CD4-positive, alpha-beta memory T cell (primary cell): ENCODE data around the gene FETUB. TPM values are rescaled to one million over a fixed set of nuclear protein-coding genes. Genes with fewer than 3 reads are reported as not detected.
A peak's percentile ranks its signal among the peaks of the same experiment; 100 is the strongest.
"Not testable (repeated sequence)": the region's sequence is repeated elsewhere in the genome, so short reads cannot be mapped to it uniquely, and the experiment has no call there.

Experiments
- CTCF ChIA-PET: fragments of 350-600 bp; sonication (Branson Sonifier 250); formaldehyde crosslinking; loops from one replicate; lab custom pipeline; 2021; ENCODE audit warnings: inconsistent platforms; ENCODE audit not compliant: partially characterized antibody; lab: Charles Lee
- POLR2A ChIA-PET: fragments of 350-600 bp; sonication (Branson Sonifier 250); formaldehyde crosslinking; loops from one replicate; lab custom pipeline; 2021; ENCODE audit not compliant: partially characterized antibody; lab: Charles Lee
- DNase-seq, 5 donors: peaks; one replicate each; pipeline versions ENCODE4 v3.0.0 to v3.0.0-alpha.2; 2020 to 2022; ENCODE audit warnings: mixed read lengths in 1 of 5
- H3K27ac ChIP-seq: one replicate; pipeline ENCODE4 v1.7.0; 2013; ENCODE audit warnings: low read depth, low read length
- H3K27me3 ChIP-seq: 2 replicates; pipeline ENCODE4 v1.7.0; 2013; ENCODE audit warnings: mild to moderate bottlenecking, low read length, moderate library complexity; ENCODE audit not compliant: insufficient read depth
- H3K36me3 ChIP-seq: 2 replicates; pipeline ENCODE4 v1.7.0; 2013; ENCODE audit warnings: mild to moderate bottlenecking, low read length, moderate library complexity; ENCODE audit not compliant: insufficient read depth
- H3K4me1 ChIP-seq: 2 replicates; pipeline ENCODE4 v1.7.0; 2013; ENCODE audit warnings: mild to moderate bottlenecking, low read length, moderate library complexity; ENCODE audit not compliant: insufficient read depth
- H3K4me3 ChIP-seq, 2 donors: one replicate each; pipeline ENCODE4 v1.7.0; 2013; ENCODE audit warnings: low read length in 2 of 2, mild to moderate bottlenecking in 1 of 2
- H3K9me3 ChIP-seq, 2 donors: one replicate each; pipeline ENCODE4 v1.7.0; 2013; ENCODE audit warnings: low read length in 2 of 2, control low read depth in 1 of 2; ENCODE audit not compliant: control insufficient read depth in 1 of 2
- H3K27ac Mint-ChIP-seq, 7 donors: one replicate each; pipeline ENCODE4 v1.8.0; 2020 to 2021; ENCODE audit warnings: mixed read lengths in 7 of 7, mild to moderate bottlenecking in 6 of 7, inconsistent platforms in 3 of 7, moderate library complexity in 3 of 7
- H3K27me3 Mint-ChIP-seq, 2 donors: one replicate each; pipeline ENCODE4 v1.8.0; 2020 to 2021; ENCODE audit warnings: mixed read lengths in 2 of 2
- H3K36me3 Mint-ChIP-seq, 2 donors: one replicate each; pipeline ENCODE4 v1.8.0; 2020 to 2021; ENCODE audit warnings: mixed read lengths in 2 of 2, inconsistent platforms in 1 of 2, mild to moderate bottlenecking in 1 of 2
- H3K4me1 Mint-ChIP-seq, 4 donors: one replicate each; pipeline ENCODE4 v1.8.0; 2020 to 2021; ENCODE audit warnings: mixed read lengths in 4 of 4, mild to moderate bottlenecking in 1 of 4
- H3K4me3 Mint-ChIP-seq, 8 donors: one replicate each; pipeline ENCODE4 v1.8.0; 2020 to 2021; ENCODE audit warnings: mixed read lengths in 8 of 8, mild to moderate bottlenecking in 7 of 8, moderate library complexity in 6 of 8, inconsistent platforms in 3 of 8
- H3K9me3 Mint-ChIP-seq, 8 donors: one replicate each; pipeline ENCODE4 v1.8.0; 2020 to 2021; ENCODE audit warnings: mixed read lengths in 8 of 8, mild to moderate bottlenecking in 5 of 8, inconsistent platforms in 3 of 8, moderate library complexity in 1 of 8
- intact Hi-C: fragments of 100-400 bp; cut with micrococcal nuclease; formaldehyde crosslinking; loops from one replicate; pipeline ENCODE4 v1.15.1; 2023
- polyA plus RNA-seq, 2 donors: library from polyadenylated mRNA; unstranded; fragments of 300-500 nt; fragmentation: Illumina TruSeq; gene quantifications; one replicate each; pipeline ENCODE4 v1.2.3, GENCODE V29; 2021
- total RNA-seq, 2 experiments: library from RNA; stranded (reverse); gene quantifications; one replicate each; pipeline ENCODE4 v1.2.3, GENCODE V29; 2021

The FETUB gene
- total and polyA plus RNA-seq, 4 experiments from 2014 or later, result not detected

- no peaks in the 10 kb centered on the region for H3K9me3 ChIP-seq
- H3K36me3 ChIP-seq, result no peaks in the 10 kb centered on the region
- H3K4me1 Mint-ChIP-seq, result peaks cover 0 to 1% (median 0%) of the 10 kb centered on the region in 4 donors
- peaks cover 10 to 12% of the 10 kb centered on the region in 2 donors for H3K27me3 Mint-ChIP-seq
- H3K27ac ChIP-seq, result no peak overlapping the region
- H3K4me3 Mint-ChIP-seq, result no peak overlapping the region
- POLR2A ChIA-PET, result no interaction called here
- no peaks in the 10 kb centered on the region for H3K4me1 ChIP-seq
- intact Hi-C loops, result no loop called here
- H3K27me3 ChIP-seq, result no peaks in the 10 kb centered on the region
- H3K9me3 Mint-ChIP-seq, result peaks cover 0 to 2% (median 0%) of the 10 kb centered on the region in 8 donors
- CTCF ChIA-PET, result no interaction called here
- no peak overlapping the region for H3K27ac Mint-ChIP-seq
- no peak for DNase-seq
- H3K36me3 Mint-ChIP-seq, result no peaks in the 10 kb centered on the region
- H3K4me3 ChIP-seq, result no peak overlapping the region
Observed at GRCh38 chr3:186627852-186628414, 12.3 kb upstream of the FETUB start.

- no peak overlapping the region for H3K27ac Mint-ChIP-seq
- ChIA-PET POLR2A (no interaction called here), CTCF (no interaction called here)
- H3K36me3 Mint-ChIP-seq, result no peaks in the 10 kb centered on the region
- DNase-seq, result no peak
- H3K4me1 Mint-ChIP-seq, result peaks cover 0 to 1% (median 0%) of the 10 kb centered on the region in 4 donors
- Histone ChIP-seq H3K4me1 (no peaks in the 10 kb centered on the region), H3K27ac (no peak overlapping the region), H3K4me3 (no peak overlapping the region), H3K36me3 (no peaks in the 10 kb centered on the region), H3K9me3 (no peaks in the 10 kb centered on the region), H3K27me3 (no peaks in the 10 kb centered on the region)
- H3K27me3 Mint-ChIP-seq, result peaks cover 8% of the 10 kb centered on the region in 2 donors
- H3K9me3 Mint-ChIP-seq, result peaks cover 0 to 2% (median 0%) of the 10 kb centered on the region in 8 donors
- H3K4me3 Mint-ChIP-seq, result no peak overlapping the region
- intact Hi-C loops, result no loop called here
Observed at GRCh38 chr3:186628756-186629155, 11.4 kb upstream of the FETUB start.

GRCh38 chr3:186630950-186631641, 9.1 kb upstream of the FETUB start:
- H3K36me3 Mint-ChIP-seq, result no peaks in the 10 kb centered on the region
- no peaks in the 10 kb centered on the region for H3K27me3 ChIP-seq
- ChIA-PET POLR2A (no interaction called here), CTCF (interaction anchor here (4.7 kb wide), 1 partner anchor 17 kb away, joined by 48 read pairs; the partner anchor contains the start of gene AHSG)
- H3K27me3 Mint-ChIP-seq, result peaks cover 8 to 10% of the 10 kb centered on the region in 2 donors
- H3K4me1 Mint-ChIP-seq, result peaks cover 0 to 1% (median 0%) of the 10 kb centered on the region in 4 donors
- no peak overlapping the region for H3K4me3 Mint-ChIP-seq
- H3K4me1 ChIP-seq, result no peaks in the 10 kb centered on the region
- peak overlapping the region in 1 of 7 donors; percentile 44 for H3K27ac Mint-ChIP-seq
- intact Hi-C loops, result no loop called here
- DNase-seq, result no peak
- H3K9me3 ChIP-seq, result no peaks in the 10 kb centered on the region
- peaks cover 0 to 2% (median 0%) of the 10 kb centered on the region in 8 donors for H3K9me3 Mint-ChIP-seq
- H3K27ac ChIP-seq, result no peak overlapping the region
- no peaks in the 10 kb centered on the region for H3K36me3 ChIP-seq
- H3K4me3 ChIP-seq, result no peak overlapping the region

- intact Hi-C loops, result no loop called here
- POLR2A ChIA-PET, result no interaction called here
- peaks cover 0 to 1% (median 0%) of the 10 kb centered on the region in 4 donors for H3K4me1 Mint-ChIP-seq
- CTCF ChIA-PET, result interaction anchor here (4.7 kb wide), 1 partner anchor 19 kb away, joined by 48 read pairs; the partner anchor contains the start of gene AHSG
- H3K27me3 Mint-ChIP-seq, result peaks cover 6 to 13% of the 10 kb centered on the region in 2 donors
- no peak for DNase-seq
- Histone ChIP-seq H3K4me3 (no peak overlapping the region), H3K9me3 (no peaks in the 10 kb centered on the region), H3K27ac (no peak overlapping the region), H3K4me1 (no peaks in the 10 kb centered on the region), H3K36me3 (no peaks in the 10 kb centered on the region), H3K27me3 (no peaks in the 10 kb centered on the region)
- no peak overlapping the region for H3K4me3 Mint-ChIP-seq
- no peaks in the 10 kb centered on the region for H3K9me3 Mint-ChIP-seq
- no peak overlapping the region for H3K27ac Mint-ChIP-seq
- H3K36me3 Mint-ChIP-seq, result no peaks in the 10 kb centered on the region
Observed at GRCh38 chr3:186633481-186633880, 6.7 kb upstream of the FETUB start.

- H3K27ac ChIP-seq, H3K4me1 Mint-ChIP-seq, POLR2A ChIA-PET, H3K4me3 ChIP-seq, H3K27me3 ChIP-seq, H3K4me3 Mint-ChIP-seq, H3K9me3 Mint-ChIP-seq, H3K9me3 ChIP-seq, DNase-seq, H3K36me3 Mint-ChIP-seq, H3K36me3 ChIP-seq, H3K27ac Mint-ChIP-seq, H3K4me1 ChIP-seq, intact Hi-C loops: not testable (repeated sequence)
- peaks cover 6 to 13% of the 10 kb centered on the region in 2 donors for H3K27me3 Mint-ChIP-seq
- CTCF ChIA-PET, result interaction anchor here (0.7 to 1.7 kb wide), 2 partner anchors 17 to 20 kb away, joined by 3 to 5 read pairs; no protein-coding TSS in a partner anchor
Observed at GRCh38 chr3:186634207-186634606, 6.0 kb upstream of the FETUB start.

GRCh38 chr3:186635532-186635931, 4.7 kb upstream of the FETUB start:
- no peaks in the 10 kb centered on the region for H3K36me3 ChIP-seq
- no peaks in the 10 kb centered on the region for H3K27me3 ChIP-seq
- Mint-ChIP-seq H3K4me1 (peaks cover 0 to 1% (median 0%) of the 10 kb centered on the region in 4 donors), H3K36me3 (no peaks in the 10 kb centered on the region), H3K4me3 (no peak overlapping the region), H3K27me3 (peaks cover 7 to 15% of the 10 kb centered on the region in 2 donors), H3K9me3 (no peaks in the 10 kb centered on the region), H3K27ac (no peak overlapping the region)
- POLR2A ChIA-PET, result no interaction called here
- no peak overlapping the region for H3K4me3 ChIP-seq
- H3K9me3 ChIP-seq, result no peaks in the 10 kb centered on the region
- CTCF ChIA-PET, result interaction anchor here (1.7 kb wide), 1 partner anchor 18 kb away, joined by 5 read pairs; no protein-coding TSS in a partner anchor
- intact Hi-C loops, result no loop called here
- H3K4me1 ChIP-seq, result no peaks in the 10 kb centered on the region
- H3K27ac ChIP-seq, result no peak overlapping the region
- no peak for DNase-seq

- CTCF ChIA-PET, result interaction anchor here (1.3 kb wide), 1 partner anchor 22 kb away, joined by 3 read pairs; no protein-coding TSS in a partner anchor
- H3K4me1 ChIP-seq, result no peaks in the 10 kb centered on the region
- H3K27me3 ChIP-seq, result no peaks in the 10 kb centered on the region
- H3K4me3 Mint-ChIP-seq, result no peak overlapping the region
- H3K27ac ChIP-seq, result no peak overlapping the region
- no peaks in the 10 kb centered on the region for H3K36me3 ChIP-seq
- H3K36me3 Mint-ChIP-seq, result no peaks in the 10 kb centered on the region
- peaks cover 9 to 15% of the 10 kb centered on the region in 2 donors for H3K27me3 Mint-ChIP-seq
- no peak overlapping the region for H3K27ac Mint-ChIP-seq
- no peaks in the 10 kb centered on the region for H3K9me3 Mint-ChIP-seq
- H3K9me3 ChIP-seq, result no peaks in the 10 kb centered on the region
- intact Hi-C loops, result no loop called here
- POLR2A ChIA-PET, result no interaction called here
- DNase-seq, result no peak
- H3K4me1 Mint-ChIP-seq, result no peaks in the 10 kb centered on the region
- no peak overlapping the region for H3K4me3 ChIP-seq
Observed at GRCh38 chr3:186636536-186636935, 3.7 kb upstream of the FETUB start.
